Activated CD8-positive, alpha-beta memory T cell treated with anti-CD3 and anti-CD28 coated beads, Interleukin-2, amount 50 U/mL, for 1 hour (primary cell): ENCODE measurements around the gene PRDX1.
"Not testable (repeated sequence)": the region's sequence is repeated elsewhere in the genome, so short reads cannot be mapped to it uniquely, and the experiment has no call there.

ENCODE experiments used
- DNase-seq: peaks from one replicate; pipeline ENCODE4 v3.0.0-alpha.2; 2020; ENCODE audit errors: extremely low read depth

PRDX1 gene

DNA sequence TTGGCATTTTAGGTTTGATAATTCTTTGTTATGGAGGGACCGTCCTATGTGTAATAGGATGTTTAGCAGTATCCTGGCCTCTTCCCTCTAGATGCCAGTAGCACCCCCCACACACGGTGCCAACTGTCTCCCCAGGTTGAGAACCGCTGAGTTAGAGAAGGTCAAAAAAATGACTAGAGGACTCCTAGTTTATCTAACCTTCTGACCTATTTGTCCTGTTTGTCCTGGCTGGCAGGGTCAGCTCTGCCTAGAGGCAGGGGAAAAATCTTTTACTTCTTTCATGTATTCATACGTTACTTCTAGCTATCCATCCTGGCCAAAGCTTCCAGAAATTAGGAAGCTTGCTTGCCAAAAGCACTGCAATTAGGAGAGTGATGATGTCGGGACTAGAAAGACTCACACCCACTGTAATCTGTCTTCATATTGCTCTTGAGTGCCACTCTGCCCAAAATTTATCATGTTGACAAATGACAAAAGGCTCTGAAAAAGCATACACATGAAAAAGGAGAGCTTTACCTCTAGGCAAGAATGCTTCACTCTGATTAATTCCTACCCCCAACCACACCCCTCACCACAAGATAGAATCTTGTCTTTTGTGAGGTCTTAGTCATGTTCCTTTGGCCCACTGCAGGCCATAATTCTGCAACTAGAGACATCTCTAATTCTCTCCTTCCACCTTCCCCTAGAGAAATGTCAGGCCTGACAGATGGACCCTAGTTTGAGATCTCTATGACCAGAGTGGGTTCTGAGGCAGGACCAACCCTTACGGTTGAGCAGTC is 14.5 kb upstream of the PRDX1 start:
- DNase-seq, result no peak

DNA sequence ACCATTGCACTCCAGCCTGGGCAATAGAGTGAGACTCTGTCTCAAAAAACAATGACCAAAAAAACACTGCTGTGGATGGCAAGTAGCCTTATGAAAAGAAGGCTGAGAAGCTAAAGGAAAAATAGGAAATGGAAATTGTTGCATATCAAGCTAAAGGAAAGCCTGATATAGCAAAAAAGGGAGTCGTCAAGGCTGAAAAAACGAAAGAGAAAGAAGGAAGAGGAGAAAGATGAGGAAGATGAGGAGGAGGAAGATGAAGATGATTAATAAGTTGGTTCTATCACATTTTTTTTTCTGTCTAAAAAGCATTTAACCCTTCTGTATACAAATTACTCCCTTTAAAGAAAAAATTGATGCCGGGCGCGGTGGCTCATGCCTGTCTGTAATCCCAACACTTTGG is 10.2 kb upstream of the PRDX1 start:
- no peak for DNase-seq

DNA sequence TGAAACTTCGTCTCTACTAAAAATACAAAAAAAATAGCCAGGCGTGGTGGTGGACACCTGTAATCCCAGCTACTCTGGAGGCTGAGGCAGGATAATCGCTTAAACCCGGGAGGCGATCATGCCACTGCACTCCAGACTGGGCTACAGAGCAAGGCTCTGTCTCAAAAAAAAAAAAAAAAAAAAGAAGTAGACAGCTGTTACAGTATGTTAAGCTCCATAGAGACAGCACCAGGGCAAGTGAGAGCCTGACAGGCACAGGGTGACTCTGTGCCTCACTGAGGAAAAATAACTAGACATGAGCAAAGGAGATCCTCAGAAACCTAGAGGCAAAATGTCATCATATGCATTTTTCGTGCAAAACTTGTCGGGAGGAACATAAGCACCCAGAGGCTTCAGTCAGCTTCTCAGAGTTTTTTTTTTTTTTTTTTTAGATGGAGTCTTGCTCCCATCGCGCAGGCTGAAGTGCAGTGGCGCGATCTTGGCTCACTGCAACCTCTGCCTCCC is 9.0 kb upstream of the PRDX1 start:
- no peak for DNase-seq

DNA sequence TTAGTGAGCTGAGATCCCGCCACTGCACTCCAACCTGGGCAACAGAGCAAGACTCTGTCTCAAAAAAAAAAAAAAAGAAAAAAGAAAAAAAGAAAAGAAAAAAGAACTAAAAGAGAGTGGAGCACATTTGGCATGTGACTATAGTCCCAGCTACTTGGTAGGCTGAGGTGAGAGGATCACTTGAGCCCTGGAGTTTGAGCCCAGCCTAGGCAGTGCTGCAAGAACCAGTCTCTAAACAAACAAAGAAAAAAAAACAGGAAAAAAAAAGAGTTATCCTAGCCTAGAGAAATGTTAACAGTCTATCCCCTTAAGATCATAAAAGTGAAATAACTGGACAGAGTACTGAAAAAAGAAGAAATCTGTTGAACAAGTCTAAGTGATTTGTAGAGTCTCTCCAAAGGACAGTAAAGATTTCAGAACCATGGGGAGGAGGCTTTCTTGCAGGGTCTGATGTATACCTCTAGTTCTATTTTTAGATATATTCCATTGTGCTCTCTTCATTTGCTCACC is 4.5 kb upstream of the PRDX1 start:
- DNase-seq, result no peak

DNA sequence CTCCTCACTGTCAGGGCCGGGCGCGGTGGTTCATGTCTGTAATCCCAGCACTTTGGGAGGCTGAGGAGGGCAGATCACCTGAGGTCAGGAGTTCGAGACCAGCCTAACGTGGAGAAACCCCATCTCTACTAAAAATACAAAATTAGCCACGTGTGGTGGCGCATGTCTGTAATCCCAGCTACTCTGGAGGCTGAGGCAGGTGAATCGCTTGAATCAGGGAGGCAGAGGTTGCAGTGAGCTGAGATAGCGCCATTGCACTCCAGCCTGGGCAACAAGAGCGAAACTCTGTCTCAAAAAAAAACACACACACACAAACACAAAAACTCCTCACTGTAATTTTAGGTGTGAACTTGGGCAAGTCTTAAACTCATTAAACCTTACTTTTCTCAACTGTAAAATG is 2.3 kb upstream of the PRDX1 start:
- DNase-seq, result not testable (repeated sequence)

GRCh38 chr1:45523516-45523915 is 1.8 kb upstream of the PRDX1 start:
- not testable (repeated sequence) for DNase-seq

DNA sequence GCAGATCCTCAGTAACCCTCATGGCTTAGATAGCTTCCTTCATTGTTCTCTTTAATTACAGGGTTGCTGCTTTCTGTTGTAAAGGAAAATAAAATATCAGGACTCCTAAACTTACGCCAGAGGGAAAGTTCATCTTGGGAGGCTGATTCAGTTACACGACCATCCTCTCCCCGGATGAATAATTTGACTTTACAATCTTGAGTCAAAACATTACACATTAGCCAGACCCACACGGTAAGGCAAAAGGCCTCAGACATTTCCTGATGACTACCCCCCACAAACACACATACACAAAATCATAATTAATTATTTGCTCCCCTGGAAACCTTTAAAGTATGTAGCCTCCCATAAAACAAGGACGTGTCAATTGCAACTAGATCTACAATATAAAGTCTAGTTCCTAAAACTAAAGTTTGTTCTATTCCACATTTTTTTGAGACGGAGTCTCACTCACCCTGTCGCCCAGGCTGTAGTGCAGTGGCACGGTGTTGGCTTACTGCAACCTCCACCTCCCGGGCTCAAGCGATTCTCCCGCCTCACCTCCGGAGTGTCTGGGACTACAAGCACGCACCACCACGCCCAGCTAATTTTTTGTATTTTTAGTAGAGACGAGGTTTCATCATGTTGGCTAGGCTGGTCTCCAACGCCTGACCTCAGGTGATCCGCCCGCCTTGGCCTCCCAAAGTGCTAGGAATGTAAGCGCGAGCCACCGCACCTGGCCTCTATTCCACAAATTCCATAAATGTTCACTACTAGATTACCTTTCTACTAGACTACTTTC is 830 bp upstream of the PRDX1 start:
- DNase-seq, result no peak

DNA sequence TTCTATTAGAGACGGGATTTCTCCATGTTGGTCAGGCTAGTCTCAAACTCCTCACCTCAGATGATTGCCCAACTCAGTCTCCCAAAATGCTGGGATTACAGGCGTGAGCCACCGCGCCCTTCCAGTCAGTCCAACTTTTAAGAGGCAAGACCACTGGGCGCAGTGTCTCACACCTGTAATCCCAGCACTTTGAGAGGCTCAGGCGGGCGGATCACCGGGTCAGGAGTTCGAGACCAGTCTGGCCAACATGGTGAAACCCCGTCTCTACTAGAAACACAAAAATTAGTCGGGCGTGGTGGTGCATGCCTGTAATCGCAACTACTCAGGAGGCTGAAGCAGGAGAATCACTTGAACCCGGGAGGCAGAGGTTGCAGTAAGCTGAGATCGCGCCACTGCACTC is 1.9 kb downstream of the PRDX1 start:
- not testable (repeated sequence) for DNase-seq

DNA sequence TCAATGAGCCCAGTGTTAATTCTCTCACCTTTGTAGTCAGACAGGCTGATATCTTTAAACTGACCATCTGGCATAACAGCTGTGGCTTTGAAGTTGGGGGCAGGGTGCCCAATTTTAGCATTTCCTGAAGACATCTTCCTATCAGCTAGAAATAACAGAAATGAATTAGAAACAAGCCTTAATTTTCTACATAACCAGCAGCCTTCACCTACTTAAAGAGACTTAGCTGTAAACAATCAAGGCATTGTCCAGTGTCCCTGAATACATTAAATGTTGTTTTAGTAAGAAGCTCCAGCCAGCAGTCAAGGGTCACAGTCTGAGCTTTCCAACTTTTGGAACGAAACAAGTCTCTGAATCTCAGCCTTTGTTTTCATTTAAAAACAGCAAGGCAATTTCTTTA is 2.8 kb downstream of the PRDX1 start:
- no peak for DNase-seq

DNA sequence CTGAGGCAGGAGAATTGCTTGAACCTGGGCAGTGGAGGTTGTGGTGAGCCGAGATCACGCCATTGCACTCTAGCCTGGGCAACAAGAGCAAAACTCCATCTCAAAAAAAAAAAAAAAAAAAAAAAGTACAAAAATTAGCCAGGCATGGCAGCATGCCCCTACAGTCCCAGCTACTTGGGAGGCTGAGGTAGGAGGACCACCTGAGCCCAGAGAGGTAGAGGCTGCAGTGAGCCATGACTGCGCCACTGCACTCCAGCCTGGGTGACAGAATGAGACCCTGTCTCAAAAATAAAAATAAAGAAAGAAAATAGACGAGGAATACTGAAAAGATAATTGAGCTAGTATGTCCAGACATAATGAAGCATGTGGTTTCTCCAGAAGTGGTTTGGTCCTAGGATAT is 3.3 kb downstream of the PRDX1 start:
- not testable (repeated sequence) for DNase-seq

- no peak for DNase-seq
Measured at GRCh38 chr1:45516465-45516864, 5.2 kb downstream of the PRDX1 start.

GRCh38 chr1:45516036-45516435 is 5.6 kb downstream of the PRDX1 start:
- no peak for DNase-seq

- not testable (repeated sequence) for DNase-seq
Measured at GRCh38 chr1:45513532-45514260, 8.0 kb downstream of the PRDX1 start.

DNA sequence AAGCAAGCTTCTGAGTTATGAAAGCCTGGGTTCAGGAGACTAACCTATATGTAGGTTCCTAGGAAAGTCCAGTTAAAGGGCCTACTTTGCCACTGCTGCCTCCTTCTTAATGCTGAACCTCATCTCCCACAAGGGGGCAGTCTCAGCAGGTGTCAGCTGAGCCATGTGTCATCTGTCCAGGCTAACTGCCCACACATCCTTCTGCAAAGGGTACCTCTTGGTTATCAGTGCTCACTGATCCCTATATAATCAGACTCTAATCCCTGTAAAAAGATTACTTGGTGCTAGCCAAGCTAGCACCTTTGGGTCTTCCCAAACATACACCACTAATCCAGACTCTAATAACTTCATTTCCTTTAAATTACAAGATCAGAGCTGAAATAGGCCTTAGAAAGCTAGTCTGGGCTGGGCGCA is 9.0 kb downstream of the PRDX1 start:
- DNase-seq, result no peak

DNA sequence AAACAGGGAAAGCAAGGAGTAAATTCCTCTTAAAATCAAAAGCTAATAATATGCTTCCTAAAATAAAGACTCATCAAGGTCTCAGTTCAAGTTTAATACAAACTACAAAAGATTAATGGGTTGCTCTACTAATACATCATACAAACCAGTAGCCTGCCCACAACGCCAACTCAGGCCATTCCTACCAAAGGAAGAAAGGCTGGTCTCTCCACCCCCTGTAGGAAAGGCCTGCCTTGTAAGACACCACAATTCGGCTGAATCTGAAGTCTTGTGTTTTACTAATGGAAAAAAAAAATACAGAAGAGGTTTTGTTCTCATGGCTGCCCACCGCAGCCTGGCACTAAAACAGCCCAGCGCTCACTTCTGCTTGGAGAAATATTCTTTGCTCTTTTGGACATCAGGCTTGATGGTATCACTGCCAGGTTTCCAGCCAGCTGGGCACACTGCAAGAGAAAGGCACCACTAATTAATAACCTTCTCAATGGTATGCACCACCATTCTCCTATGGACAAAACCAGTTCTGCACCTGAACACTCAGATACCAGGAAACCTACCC is 10.6 kb downstream of the PRDX1 start:
- DNase-seq, result no peak

- DNase-seq, result no peak
Measured at GRCh38 chr1:45510036-45510971, 11.4 kb downstream of the PRDX1 start.

DNA sequence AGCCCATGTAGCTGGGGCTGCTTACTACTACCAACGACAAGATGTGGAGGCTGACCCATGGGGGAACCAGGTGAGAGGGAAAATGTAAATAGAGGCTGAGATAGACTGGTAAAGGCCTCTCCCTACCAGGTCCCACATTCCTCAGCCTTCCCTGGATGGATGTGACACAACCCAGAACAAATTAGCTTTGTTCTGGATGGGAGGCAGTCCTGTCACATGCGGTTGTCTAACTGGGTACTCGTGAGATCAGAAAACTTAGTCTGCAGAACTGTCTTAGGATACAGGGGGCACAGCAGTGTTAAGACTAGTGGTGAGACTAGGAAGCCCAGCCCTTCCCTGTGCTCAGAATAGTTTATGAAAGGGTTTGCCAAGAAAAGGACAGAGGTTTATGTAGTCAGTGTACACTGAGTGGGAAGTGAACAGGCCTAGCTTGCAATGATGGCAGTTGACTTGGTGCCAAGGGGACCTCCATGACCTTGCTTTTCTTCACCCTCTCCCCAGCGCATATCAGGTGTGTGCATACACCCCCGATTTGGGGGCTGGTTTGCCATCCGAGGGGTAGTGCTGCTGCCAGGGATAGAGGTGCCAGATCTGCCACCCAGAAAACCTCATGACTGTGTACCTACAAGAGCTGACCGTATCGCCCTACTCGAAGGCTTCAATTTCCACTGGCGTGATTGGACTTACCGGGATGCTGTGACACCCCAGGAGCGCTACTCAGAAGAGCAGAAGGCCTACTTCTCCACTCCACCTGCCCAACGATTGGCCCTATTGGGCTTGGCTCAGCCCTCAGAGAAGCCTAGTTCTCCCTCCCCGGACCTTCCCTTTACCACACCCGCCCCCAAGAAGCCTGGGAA is 13.2 kb downstream of the PRDX1 start:
- DNase-seq, result no peak

GRCh38 chr1:45507893-45508292 is 13.8 kb downstream of the PRDX1 start:
- DNase-seq, result no peak

- DNase-seq, result no peak
Measured at GRCh38 chr1:45507195-45507594, 14.5 kb downstream of the PRDX1 start.
